Tibial nerve (tissue), 3 donors: ENCODE results near the gene NUDT16L1.
A peak's percentile ranks its signal among the peaks of the same experiment; 100 is the strongest.

Source experiments
- CTCF ChIP-seq, 5 experiments: fragments of 200-600 bp in 3 of 5; fragments of 450-650 bp in 2 of 5; sonication (generic) in 3 of 5; IDR thresholded peaks; one replicate each; pipeline ENCODE4 v1.5.1; 2016 to 2019; ENCODE audit warnings: antibody characterized with exemption in 5 of 5, mild to moderate bottlenecking in 3 of 5, moderate library complexity in 2 of 5
- POLR2A ChIP-seq, 2 donors: fragments of 450-650 bp; IDR thresholded peaks; one replicate each; pipeline ENCODE4 v1.6.1; 2017; ENCODE audit warnings: antibody characterized with exemption in 2 of 2, mild to moderate bottlenecking in 2 of 2, moderate library complexity in 2 of 2

- TF ChIP-seq CTCF (IDR thresholded peaks at IDR 0.05) (peak in 1 of 5 experiments; percentile 7), POLR2A (IDR thresholded peaks at IDR 0.05) (no peak)
These were observed 1.5 kb downstream of the NUDT16L1 start for GRCh38 chr16:4694642-4695451.
